HepG2 (cell line): Measurements from ENCODE around the gene RARS2. TPM values are rescaled to one million over a fixed set of nuclear protein-coding genes. Genes with fewer than 3 reads are reported as not detected.

Experiments used
- CTCF ChIP-seq: sonication (generic); formaldehyde crosslinking; IDR thresholded peaks from 2 replicates; pipeline ENCODE4 v1.5.0; 2020; ENCODE audit warnings: mild to moderate bottlenecking, missing genetic modification reagents, moderate library complexity
- HDAC6 ChIP-seq: fragments of 200-600 bp; sonication (generic); IDR thresholded peaks from 2 replicates; pipeline ENCODE4 v1.7.0; 2017; ENCODE audit warnings: mild to moderate bottlenecking, antibody characterized with exemption, low read length, low read depth
- IKZF1 ChIP-seq: fragments of 450-650 bp; IDR thresholded peaks from 2 replicates; pipeline ENCODE4 v1.7.1; 2016
- KAT8 ChIP-seq: IDR thresholded peaks from 2 replicates; pipeline ENCODE4 v1.6.1; 2016; ENCODE audit warnings: missing genetic modification reagents, missing compliant biosample characterization
- KDM2A ChIP-seq: sonication (generic); formaldehyde crosslinking; IDR thresholded peaks from 2 replicates; pipeline ENCODE4 v1.4.0; 2020; ENCODE audit warnings: low read depth, missing genetic modification reagents, borderline replicate concordance
- KDM3A ChIP-seq: IDR thresholded peaks from 2 replicates; pipeline ENCODE4 v1.6.1; 2018; ENCODE audit warnings: low read depth, missing compliant biosample characterization
- MXD3 ChIP-seq: IDR thresholded peaks from 2 replicates; pipeline ENCODE4 v1.6.1; 2016; ENCODE audit warnings: mild to moderate bottlenecking, missing biosample characterization, missing genetic modification reagents
- NPAS2 ChIP-seq: sonication (generic); formaldehyde crosslinking; IDR thresholded peaks from 2 replicates; pipeline ENCODE4 v1.8.0; 2022; ENCODE audit warnings: mild to moderate bottlenecking, missing genetic modification reagents, borderline replicate concordance
- RFX3 ChIP-seq: IDR thresholded peaks from 2 replicates; pipeline ENCODE4 v1.6.1; 2016; ENCODE audit warnings: missing biosample characterization, missing genetic modification reagents
- SALL1 ChIP-seq: sonication (generic); formaldehyde crosslinking; IDR thresholded peaks from 2 replicates; pipeline ENCODE4 v1.8.0; 2022; ENCODE audit warnings: mild to moderate bottlenecking, missing genetic modification reagents
- SRSF1 ChIP-seq: fragments of 200-400 bp; formaldehyde crosslinking; optimal IDR thresholded peaks from 2 replicates; pipeline ENCODE3; 2017; ENCODE audit warnings: mild to moderate bottlenecking, low read depth, low read length, moderate library complexity
- TBX2 ChIP-seq: sonication (generic); formaldehyde crosslinking; IDR thresholded peaks from 2 replicates; pipeline ENCODE4 v1.5.0; 2020; ENCODE audit warnings: missing genetic modification reagents, mild to moderate bottlenecking, borderline replicate concordance
- TFDP1 ChIP-seq: IDR thresholded peaks from 2 replicates; pipeline ENCODE4 v1.6.1; 2016; ENCODE audit warnings: missing compliant biosample characterization, missing genetic modification reagents, borderline replicate concordance
- TRIM22 ChIP-seq: fragments of 450-650 bp; IDR thresholded peaks from 2 replicates; pipeline ENCODE4 v1.6.1; 2017
- ZBTB14 ChIP-seq: sonication (generic); formaldehyde crosslinking; IDR thresholded peaks from 2 replicates; pipeline ENCODE4 v1.4.0; 2020; ENCODE audit warnings: missing genetic modification reagents
- ZBTB26 ChIP-seq: IDR thresholded peaks from 2 replicates; pipeline ENCODE4 v1.6.1; 2016; ENCODE audit warnings: missing compliant biosample characterization, missing genetic modification reagents, borderline replicate concordance
- ZFP1 ChIP-seq: IDR thresholded peaks from 2 replicates; pipeline ENCODE4 v1.6.1; 2016
- ZKSCAN8 ChIP-seq: IDR thresholded peaks from 2 replicates; pipeline ENCODE4 v1.6.1; 2016; ENCODE audit warnings: borderline replicate concordance, missing genetic modification reagents, missing compliant biosample characterization
- ZNF350 ChIP-seq: sonication (generic); formaldehyde crosslinking; IDR thresholded peaks from 2 replicates; pipeline ENCODE4 v1.4.0; 2020; ENCODE audit warnings: mild to moderate bottlenecking, low read depth, missing genetic modification reagents, borderline replicate concordance
- ZNF614 ChIP-seq: IDR thresholded peaks from 2 replicates; pipeline ENCODE4 v1.6.1; 2018; ENCODE audit warnings: missing biosample characterization, missing genetic modification reagents, inconsistent platforms, borderline replicate concordance
- ZNF746 ChIP-seq: sonication (generic); formaldehyde crosslinking; IDR thresholded peaks from 2 replicates; pipeline ENCODE4 v1.8.0; 2022; ENCODE audit warnings: mild to moderate bottlenecking, missing genetic modification reagents
- ZNF772 ChIP-seq: sonication (generic); formaldehyde crosslinking; IDR thresholded peaks from 2 replicates; pipeline ENCODE4 v1.5.0; 2020; ENCODE audit warnings: mild to moderate bottlenecking, missing genetic modification reagents
- ZSCAN29 ChIP-seq: sonication (generic); formaldehyde crosslinking; conservative IDR thresholded peaks from 2 replicates; pipeline ENCODE4 v1.4.0; 2020; ENCODE audit warnings: mild to moderate bottlenecking, missing genetic modification reagents
- polyA plus RNA-seq, 8 experiments: library from polyadenylated mRNA; depleted of rRNA in 3 of 8; stranded (reverse) in 7 of 8; unstranded in 1 of 8; fragments of >200 nt; fragmentation: Illumina TruSeq in 4 of 8; extraction: Trizol in 4 of 8; gene quantifications; 2 replicates each; pipeline versions ENCODE4 v1.2.1 to v1.2.3, GENCODE V29; 2011 to 2016; ENCODE audit warnings: low read depth in 4 of 8, missing spikeins in 1 of 8, mixed read lengths in 1 of 8; ENCODE audit not compliant: insufficient read depth in 1 of 8
- total RNA-seq, 5 experiments: library from RNA; depleted of rRNA; stranded (reverse); fragments of >200 nt; fragmentation: Illumina TruSeq; extraction: Trizol; gene quantifications; 2 replicates each; pipeline ENCODE4 v1.2.3, GENCODE V29; 2016; ENCODE audit warnings: low read depth in 1 of 5

The RARS2 gene
- total and polyA plus RNA-seq, 2 of the 13 experiments (the other 11 are each of a cell fraction or from before 2014, with no cell fraction given), result 23.4 to 80.1 TPM

GRCh38 chr6:87589693-87590416 is at the start of gene RARS2, which contains the start of gene ORC3 (continued):
- TF ChIP-seq HDAC6, result no peak
- no peak for TF ChIP-seq ZKSCAN8
- TF ChIP-seq ZSCAN29, result no peak
- TF ChIP-seq ZNF746, result peak; percentile 48; the same call in 1 of the 2 replicates
- peak; percentile 41 for TF ChIP-seq SRSF1
- peak; percentile 77; the same call in 1 of the 2 replicates for TF ChIP-seq TBX2 (CRISPR knock-in tag)
- peak; percentile 59 for TF ChIP-seq ZBTB14
- TF ChIP-seq ZNF614, result peak; percentile 87; the same call in 1 of the 2 replicates
- TF ChIP-seq KDM3A (CRISPR knock-in tag), result peak; percentile 89; the same call in 1 of the 2 replicates
- peak; percentile 88; the same call in 1 of the 2 replicates for TF ChIP-seq NPAS2 (CRISPR knock-in tag)
- peak; percentile 68; the same call in 1 of the 2 replicates for TF ChIP-seq MXD3 (CRISPR knock-in tag)
- TF ChIP-seq RFX3, result no peak
- TF ChIP-seq TRIM22, result no peak
- TF ChIP-seq ZFP1 (CRISPR knock-in tag), result no peak; the same call in 1 of the 2 replicates
- TF ChIP-seq CTCF (CRISPR knock-in tag), result peak; percentile 17; the same call in 1 of the 2 replicates
- TF ChIP-seq SALL1 (CRISPR knock-in tag), result peak; percentile 88
- TF ChIP-seq TFDP1 (CRISPR knock-in tag), result peak; percentile 98
- TF ChIP-seq KAT8 (CRISPR knock-in tag), result peak; percentile 95
- no peak for TF ChIP-seq IKZF1
- TF ChIP-seq ZNF350 (CRISPR knock-in tag), result peak; percentile 88; the same call in 1 of the 2 replicates
- peak; percentile 86 for TF ChIP-seq KDM2A (CRISPR knock-in tag)
- peak; percentile 72; the same call in 1 of the 2 replicates for TF ChIP-seq ZBTB26 (CRISPR knock-in tag)
- 0 out of 2 replicates have a peak, but pooled peaks have one; percentile 53 for TF ChIP-seq ZNF772
